IMR-90 (cell line): ENCODE measurements around the gene ACTG2. TPM values are rescaled to one million over a fixed set of nuclear protein-coding genes. Genes with fewer than 3 reads are reported as not detected.

ENCODE experiments used
- ATAC-seq: fragments of 200-7000 bp; cut with Tn5 transposase; 2 replicates; pipeline ENCODE4 v1.9.1; 2020; ENCODE audit warnings: low read depth, mild to moderate bottlenecking, moderate library complexity
- BruUV-seq: library from RNA; stranded (reverse); fragments of 400-500 nt; replicated peaks from 2 replicates; lab custom pipeline; 2021; lab: Mats Ljungman, UMichigan
- CTCF ChIA-PET: fragments of 300-600 bp; formaldehyde crosslinking; extraction: SDS; loops from one replicate; lab custom pipeline; 2021; ENCODE audit warnings: antibody characterized with exemption; lab: Yijun Ruan, JAX
- POLR2A ChIA-PET: fragments of 300-600 bp; sonication (Branson Sonifier 250); formaldehyde crosslinking; loops from one replicate; lab custom pipeline; 2022; ENCODE audit warnings: antibody characterized with exemption; ENCODE audit not compliant: unreplicated experiment; lab: Charles Lee
- DNase-seq: peaks from one replicate; pipeline ENCODE4 v3.0.0; 2013
- H2AFZ ChIP-seq: replicated peaks from 2 replicates; pipeline ENCODE3; 2013; ENCODE audit warnings: low read length, mild to moderate bottlenecking; ENCODE audit not compliant: poor library complexity
- H2AK5ac ChIP-seq: 2 replicates; pipeline ENCODE4 v1.6.1; 2013; ENCODE audit warnings: low read depth, low read length, inconsistent platforms
- H2AK9ac ChIP-seq: replicated peaks from 2 replicates; pipeline ENCODE3; 2013; ENCODE audit warnings: mild to moderate bottlenecking, low read depth, low read length, moderate library complexity; ENCODE audit not compliant: poor library complexity
- H2BK120ac ChIP-seq: 2 replicates; pipeline ENCODE4 v1.6.1; 2013; ENCODE audit warnings: low read depth, low read length, inconsistent platforms
- H2BK15ac ChIP-seq: 3 replicates; pipeline ENCODE4 v1.6.1; 2013; ENCODE audit warnings: low read depth, low read length, inconsistent platforms
- H2BK20ac ChIP-seq: 2 replicates; pipeline ENCODE4 v1.6.1; 2013; ENCODE audit warnings: low read depth, mild to moderate bottlenecking, inconsistent platforms, low read length, moderate library complexity
- H2BK5ac ChIP-seq: 2 replicates; pipeline ENCODE4 v1.6.1; 2013; ENCODE audit warnings: mild to moderate bottlenecking, low read depth, low read length, inconsistent platforms; ENCODE audit not compliant: poor library complexity, severe bottlenecking
- H3K14ac ChIP-seq: replicated peaks from 2 replicates; pipeline ENCODE4 v1.6.1; 2013; ENCODE audit warnings: low read depth, low read length, inconsistent platforms
- H3K18ac ChIP-seq: 2 replicates; pipeline ENCODE4 v1.6.1; 2013; ENCODE audit warnings: low read depth, low read length, control low read depth
- H3K23ac ChIP-seq: 2 replicates; pipeline ENCODE4 v1.6.1; 2013; ENCODE audit warnings: low read depth, low read length, inconsistent platforms
- H3K27ac ChIP-seq: 2 replicates; pipeline ENCODE4 v1.5.1; 2013; ENCODE audit warnings: mild to moderate bottlenecking, control low read depth, low read length; ENCODE audit not compliant: insufficient read depth
- H3K27me3 ChIP-seq: 2 replicates; pipeline ENCODE4 v1.6.1; 2013; ENCODE audit warnings: low read length; ENCODE audit not compliant: control insufficient read depth, insufficient read depth
- H3K36me3 ChIP-seq: 2 replicates; pipeline ENCODE4 v1.6.1; 2013; ENCODE audit warnings: low read length, mixed read lengths; ENCODE audit not compliant: control insufficient read depth, insufficient read depth
- H3K4ac ChIP-seq: 2 replicates; pipeline ENCODE4 v1.6.1; 2013; ENCODE audit warnings: low read depth, low read length, inconsistent platforms
- H3K4me1 ChIP-seq: 2 replicates; pipeline ENCODE4 v1.6.1; 2013; ENCODE audit warnings: low read length, mixed read lengths; ENCODE audit not compliant: control insufficient read depth, insufficient read depth
- H3K4me2 ChIP-seq: 2 replicates; pipeline ENCODE4 v1.6.1; 2013; ENCODE audit warnings: low read depth, mild to moderate bottlenecking, control low read depth, low read length, moderate library complexity
- H3K4me3 ChIP-seq: 2 replicates; pipeline ENCODE4 v1.5.1; 2013; ENCODE audit warnings: low read depth, mild to moderate bottlenecking, control low read depth, low read length, moderate library complexity; ENCODE audit not compliant: insufficient read depth
- H3K56ac ChIP-seq: 2 replicates; pipeline ENCODE4 v1.6.1; 2013; ENCODE audit warnings: low read length, inconsistent platforms; ENCODE audit not compliant: insufficient read depth; ENCODE audit errors: extremely low read depth
- H3K79me1 ChIP-seq, 2 experiments: 2 replicates each; pipeline ENCODE4 v1.6.1; 2013; ENCODE audit warnings: low read length in 2 of 2, inconsistent platforms in 1 of 2, low read depth in 1 of 2
- H3K9ac ChIP-seq: 2 replicates; pipeline ENCODE4 v1.6.1; 2013; ENCODE audit warnings: low read depth, low read length, control low read depth
- H3K9me1 ChIP-seq: 2 replicates; pipeline ENCODE4 v1.6.1; 2013; ENCODE audit warnings: low read length, inconsistent platforms; ENCODE audit not compliant: insufficient read depth
- H3K9me3 ChIP-seq: 2 replicates; pipeline ENCODE4 v1.6.1; 2013; ENCODE audit warnings: low read length; ENCODE audit not compliant: control insufficient read depth, insufficient read depth
- H4K20me1 ChIP-seq: 2 replicates; pipeline ENCODE4 v1.6.1; 2013; ENCODE audit warnings: low read length, inconsistent platforms; ENCODE audit not compliant: insufficient read depth
- H4K5ac ChIP-seq: 2 replicates; pipeline ENCODE4 v1.6.1; 2013; ENCODE audit warnings: mild to moderate bottlenecking, low read depth, low read length, control low read depth
- H4K8ac ChIP-seq, 2 experiments: 2 replicates each; pipeline ENCODE4 v1.6.1; 2013; ENCODE audit warnings: low read depth in 2 of 2, low read length in 2 of 2, control low read depth in 1 of 2, inconsistent platforms in 1 of 2
- H4K91ac ChIP-seq: 2 replicates; pipeline ENCODE4 v1.6.1; 2013; ENCODE audit warnings: low read depth, low read length, inconsistent platforms; ENCODE audit not compliant: insufficient read depth
- BHLHE40 ChIP-seq: fragments of 150-350 bp; IDR thresholded peaks from 2 replicates; pipeline ENCODE4 v1.6.1; 2016; ENCODE audit warnings: mild to moderate bottlenecking, low read depth, low read length
- CEBPB ChIP-seq: IDR thresholded peaks from 2 replicates; pipeline ENCODE4 v1.6.1; 2012; ENCODE audit warnings: low read depth, low read length, improper control_type of control experiment
- CHD1 ChIP-seq: IDR thresholded peaks from 2 replicates; pipeline ENCODE4 v1.6.1; 2012; ENCODE audit warnings: low read depth, low read length, improper control_type of control experiment
- MAZ ChIP-seq: IDR thresholded peaks from 2 replicates; pipeline ENCODE4 v1.6.1; 2012; ENCODE audit warnings: low read depth, mild to moderate bottlenecking, low read length, improper control_type of control experiment, moderate library complexity, borderline replicate concordance
- NFE2L2 ChIP-seq: fragments of 150-350 bp; IDR thresholded peaks from 2 replicates; pipeline ENCODE4 v1.6.1; 2016; ENCODE audit warnings: low read depth, mild to moderate bottlenecking, low read length
- RFX5 ChIP-seq: IDR thresholded peaks from 2 replicates; pipeline ENCODE4 v1.8.0; 2012; ENCODE audit warnings: low read depth, mild to moderate bottlenecking, low read length, moderate library complexity
- SMC3 ChIP-seq: fragments of 150-350 bp; IDR thresholded peaks from 2 replicates; pipeline ENCODE4 v1.6.1; 2016; ENCODE audit warnings: low read depth, mild to moderate bottlenecking, antibody characterized with exemption, low read length, moderate library complexity
- dilution Hi-C: fragments of 300-500 bp; cut with HindIII; formaldehyde crosslinking; loops from one replicate; pipeline ENCODE4 v1.14.3; 2018; ENCODE audit warnings: low sequenced_read_pairs; ENCODE audit not compliant: unreplicated experiment
- in situ Hi-C: fragments of 300-500 bp; cut with MboI; formaldehyde crosslinking; loops from 3 replicates; pipeline ENCODE4 v1.14.3; 2019; ENCODE audit warnings: low sequenced_read_pairs, inconsistent platforms, mixed read lengths
- intact Hi-C: fragments of 100-400 bp; cut with micrococcal nuclease; formaldehyde crosslinking; loops from 2 replicates; pipeline ENCODE4 v1.10.0; 2022
- polyA plus RNA-seq, 3 experiments: library from polyadenylated mRNA; depleted of rRNA; stranded (reverse); fragments of >200 nt; gene quantifications; 2 replicates each; pipeline ENCODE4 v1.2.3, GENCODE V29; 2012; ENCODE audit warnings: low replicate concordance in 1 of 3
- total RNA-seq: library from RNA; depleted of rRNA; stranded (reverse); fragments of >200 nt; gene quantifications from 2 replicates; pipeline ENCODE4 v1.2.3, GENCODE V29; 2012

The ACTG2 gene
- total and polyA plus RNA-seq, 2 of the 4 experiments (the other 2 are of a cell fraction) = 523 to 899 TPM

DNA sequence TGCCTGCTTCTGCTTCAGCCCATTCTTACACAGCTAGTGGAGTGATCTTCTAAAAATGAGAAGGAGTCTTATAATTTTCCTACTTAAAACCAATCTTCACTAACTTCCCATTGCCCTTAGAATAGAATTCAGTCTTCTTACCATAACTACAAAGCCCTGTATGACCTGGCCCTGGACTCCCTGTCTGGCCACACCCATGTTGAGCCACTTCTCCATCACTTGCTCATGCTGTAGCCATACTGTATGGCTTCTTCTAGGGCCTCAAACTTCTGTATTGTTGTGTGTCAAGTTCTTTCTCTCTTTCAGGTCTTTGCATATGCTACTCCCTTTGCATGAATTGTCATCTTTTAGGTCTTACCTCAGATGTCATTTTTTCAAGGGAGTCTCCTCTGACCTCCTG, 45.1 kb downstream of the ACTG2 start:
- POLR2A ChIA-PET = no interaction called here

More for the DNA sequence above, 45.1 kb downstream of the ACTG2 start:
- no peak overlapping the region for H2AK5ac ChIP-seq
- no peak overlapping the region for H2AK9ac ChIP-seq
- TF ChIP-seq BHLHE40 = no peak
- TF ChIP-seq MAZ = no peak
- TF ChIP-seq SMC3 = no peak
- TF ChIP-seq RFX5 = no peak
- TF ChIP-seq NFE2L2 = no peak
- TF ChIP-seq CEBPB = no peak
- TF ChIP-seq CHD1 = no peak
- H3K14ac ChIP-seq = no peak overlapping the region
- H4K8ac ChIP-seq = no peak overlapping the region
- H2BK5ac ChIP-seq = no peak overlapping the region
- H2AFZ ChIP-seq = no peak overlapping the region
- no peak overlapping the region for H3K9ac ChIP-seq
- no peak overlapping the region for H3K4ac ChIP-seq
- peaks cover 44 to 74% of the 10 kb centered on the region in 2 experiments for H3K79me1 ChIP-seq
- H3K56ac ChIP-seq = no peak overlapping the region
- H3K36me3 ChIP-seq = peaks cover 13% of the 10 kb centered on the region
- peaks cover 32% of the 10 kb centered on the region for H3K9me1 ChIP-seq
- no peak overlapping the region for H2BK20ac ChIP-seq
- ATAC-seq = no peak
- intact Hi-C loops = no loop called here
- no peak overlapping the region for H3K18ac ChIP-seq
- in situ Hi-C loops = no loop called here
- H2BK120ac ChIP-seq = no peak overlapping the region
- H4K20me1 ChIP-seq = peaks cover 84% of the 10 kb centered on the region
- BruUV-seq = no TSS peak
- no peak overlapping the region for H4K91ac ChIP-seq
- dilution Hi-C loops = no loop called here
- DNase-seq = no peak
- no peak overlapping the region for H2BK15ac ChIP-seq
- no peaks in the 10 kb centered on the region for H3K9me3 ChIP-seq
- H3K4me1 ChIP-seq = peaks cover 15% of the 10 kb centered on the region
- no peak overlapping the region for H3K4me3 ChIP-seq
- H3K27me3 ChIP-seq = no peaks in the 10 kb centered on the region
- no peak overlapping the region for H3K4me2 ChIP-seq
- H3K27ac ChIP-seq = no peak overlapping the region
- peak overlapping the region; percentile 24; the same call in 1 of the 2 replicates for H3K23ac ChIP-seq
- CTCF ChIA-PET = no interaction called here
- H4K5ac ChIP-seq = no peak overlapping the region
